ENCODE results near the gene CD74. TPM values are rescaled to one million over a fixed set of nuclear protein-coding genes. Genes with fewer than 3 reads are reported as not detected.

Gene CD74
- total and polyA plus RNA-seq, 10 donors = 3,224 to 5,563 (median 4,727) TPM

- DNase-seq = no peak
- H3K36me3 ChIP-seq = peaks cover 12 to 100% (median 98%) of the 10 kb centered on the region in 6 donors
- H3K27me3 ChIP-seq (replicated peaks in 1 of 7) = no peaks in the 10 kb centered on the region
- H3K4me3 ChIP-seq = no peak overlapping the region
- WGBS, 5 donors = 92 to 99% (median 95%) methylated on average over 11 of the region's 11 CpGs
- H3K27ac ChIP-seq = no peak overlapping the region
- intact Hi-C loops (cut with DNase I; ENCODE audit: low total_unique reads) = no loop called here
- H3K4me1 ChIP-seq = peaks cover 0 to 16% (median 2%) of the 10 kb centered on the region in 6 donors
- H3K9me3 ChIP-seq = no peaks in the 10 kb centered on the region
- TF ChIP-seq POLR2AphosphoS5 (IDR thresholded peaks at IDR 0.05) = no peak
Measured at GRCh38 chr5:150374651-150375050, 38.1 kb downstream of the CD74 start.

GRCh38 chr5:150372639-150373038 is 40.1 kb downstream of the CD74 start:
- intact Hi-C loops (cut with DNase I; ENCODE audit: low total_unique reads) = no loop called here
- Histone ChIP-seq H3K4me3 (no peak overlapping the region), H3K27me3 (replicated peaks in 1 of 7) (no peaks in the 10 kb centered on the region), H3K9me3 (no peaks in the 10 kb centered on the region), H3K27ac (peak overlapping the region in 2 of 8 donors; percentile 23 to 42), H3K36me3 (peaks cover 12 to 100% (median 99%) of the 10 kb centered on the region in 6 donors), H3K4me1 (peaks cover 0 to 12% (median under 1%) of the 10 kb centered on the region in 6 donors)
- WGBS, 5 donors = 74 to 82% (median 81%) methylated on average over 6 of the region's 6 CpGs
- no peak for DNase-seq
- TF ChIP-seq CTCF (IDR thresholded peaks at IDR 0.05 in 8 of 11, conservative IDR thresholded peaks at IDR 0.05 in 3 of 11) (no peak), POLR2A (IDR thresholded peaks at IDR 0.05) (no peak), POLR2AphosphoS5 (IDR thresholded peaks at IDR 0.05) (peak in 1 of 3 donors; percentile 15)

GRCh38 chr5:150368526-150368925 is 44.2 kb downstream of the CD74 start:
- TF ChIP-seq CTCF (IDR thresholded peaks at IDR 0.05 in 8 of 11, conservative IDR thresholded peaks at IDR 0.05 in 3 of 11) (no peak), POLR2A (IDR thresholded peaks at IDR 0.05) (no peak), POLR2AphosphoS5 (IDR thresholded peaks at IDR 0.05) (no peak)
- no peak overlapping the region for H3K27ac ChIP-seq
- DNase-seq = no peak
- no peaks in the 10 kb centered on the region for H3K27me3 ChIP-seq (replicated peaks in 1 of 7)
- no peak overlapping the region for H3K4me3 ChIP-seq
- no peaks in the 10 kb centered on the region for H3K9me3 ChIP-seq
- H3K36me3 ChIP-seq = peaks cover 11 to 97% (median 95%) of the 10 kb centered on the region in 6 donors
- 63 to 99% (median 92%) methylated on average over 2 to 4 of the region's 4 CpGs for WGBS, 5 donors
- peaks cover 0 to 5% (median 0%) of the 10 kb centered on the region in 6 donors for H3K4me1 ChIP-seq
- intact Hi-C loops (cut with DNase I; ENCODE audit: low total_unique reads) = no loop called here

GRCh38 chr5:150364004-150364403 is 48.7 kb downstream of the CD74 start:
- intact Hi-C loops (cut with DNase I; ENCODE audit: low total_unique reads) = no loop called here
- H3K36me3 ChIP-seq = peaks cover 8 to 90% (median 74%) of the 10 kb centered on the region in 6 donors
- H3K27me3 ChIP-seq (replicated peaks in 1 of 7) = no peaks in the 10 kb centered on the region
- TF ChIP-seq POLR2A (IDR thresholded peaks at IDR 0.05) = no peak
- no peak for DNase-seq
- H3K9me3 ChIP-seq = no peaks in the 10 kb centered on the region
- WGBS, 5 donors = 94 to 98% (median 96%) methylated on average over 9 of the region's 9 CpGs
- peaks cover 3 to 40% (median 13%) of the 10 kb centered on the region in 6 donors for H3K4me1 ChIP-seq
- no peak overlapping the region for H3K4me3 ChIP-seq
- H3K27ac ChIP-seq = no peak overlapping the region

GRCh38 chr5:150363185-150363584 is 49.5 kb downstream of the CD74 start:
- H3K9me3 ChIP-seq = no peaks in the 10 kb centered on the region
- no peak for TF ChIP-seq POLR2AphosphoS5 (IDR thresholded peaks at IDR 0.05)
- TF ChIP-seq POLR2A (IDR thresholded peaks at IDR 0.05) = no peak
- no peak for TF ChIP-seq CTCF (IDR thresholded peaks at IDR 0.05 in 8 of 11, conservative IDR thresholded peaks at IDR 0.05 in 3 of 11)
- H3K27ac ChIP-seq = no peak overlapping the region
- no peak overlapping the region for H3K4me3 ChIP-seq
- no peak for DNase-seq
- peaks cover 10 to 49% (median 21%) of the 10 kb centered on the region in 6 donors for H3K4me1 ChIP-seq
- no peaks in the 10 kb centered on the region for H3K27me3 ChIP-seq (replicated peaks in 1 of 7)
- WGBS, 5 donors = 94 to 98% (median 97%) methylated on average over 2 of the region's 2 CpGs
- intact Hi-C loops (cut with DNase I; ENCODE audit: low total_unique reads) = no loop called here
- peaks cover 5 to 82% (median 66%) of the 10 kb centered on the region in 6 donors for H3K36me3 ChIP-seq
